Measurements from ENCODE around the gene ZW10.

DNA sequence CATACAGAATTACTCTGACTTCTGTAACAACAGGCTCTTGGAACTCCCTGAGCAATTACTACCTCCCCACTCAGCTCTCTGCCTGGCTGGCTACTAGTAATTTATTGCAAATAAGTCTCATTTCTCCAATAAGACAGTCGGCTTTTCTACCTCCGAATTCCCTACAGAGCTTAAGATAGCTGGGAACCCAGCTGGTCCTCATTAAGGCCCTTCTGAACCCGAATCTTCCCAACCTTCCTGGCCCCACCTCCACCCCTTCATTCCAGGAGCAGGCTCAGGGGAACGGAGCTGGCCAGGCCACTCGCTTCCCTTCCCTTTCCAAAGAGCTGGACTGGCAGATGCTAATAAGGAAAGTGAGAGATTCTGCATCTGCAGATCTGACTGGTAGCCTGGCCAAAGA, 89.0 kb downstream of the ZW10 start:
- TF ChIP-seq POLR2A (IDR thresholded peaks at IDR 0.05; ENCODE audit: insufficient read depth in 1 of 2, low read depth in 2 of 2, low read length in 2 of 2) (no peak), KLF9 (CRISPR knock-in tag; IDR thresholded peaks at IDR 0.05; ENCODE audit: low read depth) (no peak)

Data from HepG2 (cell line).